SU-DHL-6 (cell line): ENCODE measurements around the gene TSPAN6.

Source experiments
- H2AFZ ChIP-seq: fragments of 200-600 bp; sonication (generic); 2 replicates; pipeline ENCODE4 v1.6.1; 2014; ENCODE audit warnings: low read depth, mild to moderate bottlenecking, moderate library complexity, mixed read lengths, antibody characterized with exemption, low read length; ENCODE audit not compliant: severe bottlenecking
- H3F3A ChIP-seq: fragments of 200-600 bp; shearing (Covaris generic); 2 replicates; pipeline ENCODE4 v1.6.0; 2016; ENCODE audit warnings: antibody characterized with exemption, mild to moderate bottlenecking; ENCODE audit not compliant: insufficient read depth
- H3K27ac ChIP-seq: fragments of 200-600 bp; sonication (generic); 2 replicates; pipeline ENCODE4 v1.5.1; 2016; ENCODE audit warnings: low read depth, mild to moderate bottlenecking, low read length, moderate library complexity, mixed read lengths
- H3K27me3 ChIP-seq: fragments of 200-600 bp; sonication (generic), shearing (Covaris generic); 2 replicates; pipeline ENCODE4 v1.6.0; 2014; ENCODE audit warnings: mild to moderate bottlenecking, low read length
- H3K36me3 ChIP-seq: fragments of 200-600 bp; sonication (generic); 2 replicates; pipeline ENCODE4 v1.6.1; 2014; ENCODE audit warnings: mild to moderate bottlenecking, low read length, mixed read lengths
- H3K4me2 ChIP-seq: fragments of 300-600, 200-600 bp; shearing (Covaris generic), sonication (generic); 2 replicates; pipeline ENCODE4 v1.6.0; 2014; ENCODE audit warnings: low read length, low read depth, mild to moderate bottlenecking; ENCODE audit not compliant: poor library complexity, severe bottlenecking
- H3K4me3 ChIP-seq: fragments of 200-600 bp; sonication (generic); 2 replicates; pipeline ENCODE4 v1.5.1; 2014; ENCODE audit warnings: antibody characterized with exemption, low read length, mild to moderate bottlenecking, mixed read lengths; ENCODE audit not compliant: insufficient read depth, poor library complexity, severe bottlenecking
- H3K79me2 ChIP-seq: fragments of 200-600 bp; sonication (generic); 2 replicates; pipeline ENCODE4 v1.6.1; 2014; ENCODE audit warnings: mild to moderate bottlenecking, low read length, moderate library complexity; ENCODE audit not compliant: insufficient read depth
- H3K9ac ChIP-seq: fragments of 200-600 bp; sonication (generic); 2 replicates; pipeline ENCODE4 v1.7.0; 2014; ENCODE audit warnings: mild to moderate bottlenecking, low read length
- H3K9me2 ChIP-seq: fragments of 200-600 bp; sonication (generic); replicated peaks from 2 replicates; pipeline ENCODE4 v1.6.1; 2014; ENCODE audit warnings: low read length; ENCODE audit not compliant: insufficient read depth
- H3K9me3 ChIP-seq: fragments of 200-600 bp; sonication (generic); 2 replicates; pipeline ENCODE4 v1.6.1; 2014; ENCODE audit warnings: low read length, mixed read lengths; ENCODE audit not compliant: insufficient read depth
- H4K20me1 ChIP-seq: fragments of 200-600 bp; sonication (generic); 2 replicates; pipeline ENCODE4 v1.6.1; 2014; ENCODE audit warnings: low read depth, mild to moderate bottlenecking, antibody characterized with exemption, low read length, moderate library complexity, mixed read lengths
- CTCF ChIP-seq: fragments of 200-600 bp; sonication (generic); IDR thresholded peaks from one replicate; pipeline ENCODE4 v1.5.1; 2017; ENCODE audit warnings: antibody characterized with exemption, mild to moderate bottlenecking, low read length, moderate library complexity; ENCODE audit not compliant: insufficient read depth, poor library complexity, severe bottlenecking
- EZH2phosphoT487 ChIP-seq: fragments of 200-600 bp; sonication (generic), shearing (Covaris generic); conservative IDR thresholded peaks from 2 replicates; pipeline ENCODE4 v1.6.1; 2018; ENCODE audit warnings: mild to moderate bottlenecking, antibody characterized with exemption, low read length, moderate library complexity, mixed read lengths

TSPAN6 gene

DNA sequence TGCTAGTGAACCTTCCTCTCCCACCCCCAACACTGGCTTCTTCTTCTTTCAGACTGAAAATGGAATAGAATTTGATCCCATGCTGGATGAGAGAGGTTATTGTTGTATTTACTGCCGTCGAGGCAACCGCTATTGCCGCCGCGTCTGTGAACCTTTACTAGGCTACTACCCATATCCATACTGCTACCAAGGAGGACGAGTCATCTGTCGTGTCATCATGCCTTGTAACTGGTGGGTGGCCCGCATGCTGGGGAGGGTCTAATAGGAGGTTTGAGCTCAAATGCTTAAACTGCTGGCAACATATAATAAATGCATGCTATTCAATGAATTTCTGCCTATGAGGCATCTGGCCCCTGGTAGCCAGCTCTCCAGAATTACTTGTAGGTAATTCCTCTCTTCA lies 37.1 kb downstream of the TSPAN6 start:
- no peak overlapping the region for H2AFZ ChIP-seq
- H3K36me3 ChIP-seq, result no peaks in the 10 kb centered on the region
- H3K9me2 ChIP-seq, result no peaks in the 10 kb centered on the region
- H3K27me3 ChIP-seq, result no peaks in the 10 kb centered on the region
- no peak overlapping the region for H3K4me3 ChIP-seq
- H4K20me1 ChIP-seq, result no peaks in the 10 kb centered on the region
- TF ChIP-seq CTCF (no peak), EZH2phosphoT487 (no peak)
- no peak overlapping the region for H3K4me2 ChIP-seq
- no peak overlapping the region for H3K27ac ChIP-seq
- no peaks in the 10 kb centered on the region for H3F3A ChIP-seq
- no peaks in the 10 kb centered on the region for H3K79me2 ChIP-seq
- no peak overlapping the region for H3K9ac ChIP-seq
- H3K9me3 ChIP-seq, result no peaks in the 10 kb centered on the region

DNA sequence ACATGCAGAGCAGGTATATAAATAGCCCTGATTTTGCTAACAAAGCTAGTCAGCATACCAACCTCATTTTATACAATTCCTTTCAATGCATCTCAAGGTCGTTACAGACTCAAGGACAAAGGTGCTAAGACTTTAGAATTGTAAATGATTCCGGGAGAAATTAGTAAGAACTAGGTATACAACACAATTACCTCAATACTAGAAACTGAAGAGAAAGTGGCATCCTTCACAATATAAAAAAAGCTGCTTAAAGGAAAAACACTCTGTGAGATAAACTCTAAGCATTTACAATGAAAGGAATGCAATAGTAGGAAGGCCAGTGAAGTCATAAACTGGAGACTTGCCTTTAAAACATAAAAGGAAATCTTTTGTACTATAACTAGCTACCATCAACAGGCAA lies 40.0 kb downstream of the TSPAN6 start:
- Histone ChIP-seq H3K27ac (no peak overlapping the region), H3K4me3 (no peak overlapping the region), H4K20me1 (no peaks in the 10 kb centered on the region), H3K9ac (no peak overlapping the region), H3K27me3 (no peaks in the 10 kb centered on the region), H3K4me2 (no peak overlapping the region), H3K79me2 (no peaks in the 10 kb centered on the region), H3F3A (no peaks in the 10 kb centered on the region), H3K36me3 (no peaks in the 10 kb centered on the region), H3K9me3 (no peaks in the 10 kb centered on the region), H2AFZ (no peak overlapping the region), H3K9me2 (no peaks in the 10 kb centered on the region)
- TF ChIP-seq EZH2phosphoT487, result no peak
- no peak for TF ChIP-seq CTCF

DNA sequence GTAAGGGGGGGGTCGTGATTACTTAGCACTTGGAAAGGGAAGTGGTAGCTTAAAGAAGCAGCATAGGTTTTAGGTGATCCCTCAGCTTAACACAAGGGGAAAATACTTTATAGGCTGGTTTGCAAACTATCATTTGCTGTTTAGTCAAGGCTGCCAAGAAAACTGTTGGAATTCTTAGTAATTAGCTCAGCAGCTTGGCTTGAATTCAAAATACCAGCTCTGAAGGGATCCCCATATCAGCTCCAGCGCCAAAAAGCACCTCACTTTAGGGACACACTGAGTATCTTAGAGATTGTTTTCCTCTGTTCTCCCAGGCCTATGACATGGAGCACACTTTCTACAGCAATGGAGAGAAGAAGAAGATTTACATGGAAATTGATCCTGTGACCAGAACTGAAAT lies 43.0 kb downstream of the TSPAN6 start:
- H3K4me2 ChIP-seq, result no peak overlapping the region
- no peaks in the 10 kb centered on the region for H4K20me1 ChIP-seq
- H3K9me2 ChIP-seq, result no peaks in the 10 kb centered on the region
- no peak overlapping the region for H3K9ac ChIP-seq
- no peak overlapping the region for H3K27ac ChIP-seq
- H3K4me3 ChIP-seq, result no peak overlapping the region
- TF ChIP-seq EZH2phosphoT487, result no peak
- no peak for TF ChIP-seq CTCF
- no peaks in the 10 kb centered on the region for H3F3A ChIP-seq
- H3K79me2 ChIP-seq, result no peaks in the 10 kb centered on the region
- no peak overlapping the region for H2AFZ ChIP-seq
- no peaks in the 10 kb centered on the region for H3K27me3 ChIP-seq
- no peaks in the 10 kb centered on the region for H3K36me3 ChIP-seq
- no peaks in the 10 kb centered on the region for H3K9me3 ChIP-seq

DNA sequence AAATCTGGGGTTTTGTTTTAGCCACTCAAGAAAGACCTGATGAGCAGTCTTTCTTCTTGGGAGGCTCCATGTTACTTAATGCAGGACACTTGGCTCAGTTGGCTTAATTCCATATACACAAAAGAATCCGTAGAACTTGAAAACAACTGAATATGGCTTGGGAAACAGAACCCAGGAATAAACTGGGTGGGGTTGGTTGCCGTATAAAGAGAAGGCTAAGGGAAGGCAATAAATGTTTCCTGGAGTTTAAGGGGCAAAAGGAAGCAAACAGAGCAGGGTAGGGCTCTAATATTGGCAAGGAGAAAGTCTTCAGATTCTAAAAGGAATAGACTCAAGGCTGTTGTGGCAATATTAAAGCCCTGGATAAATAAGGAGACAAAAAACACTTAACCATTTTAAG lies 43.5 kb downstream of the TSPAN6 start:
- H3K27me3 ChIP-seq, result no peaks in the 10 kb centered on the region
- no peaks in the 10 kb centered on the region for H3K79me2 ChIP-seq
- no peak overlapping the region for H3K9ac ChIP-seq
- no peak overlapping the region for H3K4me3 ChIP-seq
- TF ChIP-seq CTCF (no peak), EZH2phosphoT487 (no peak)
- no peak overlapping the region for H2AFZ ChIP-seq
- no peaks in the 10 kb centered on the region for H4K20me1 ChIP-seq
- no peaks in the 10 kb centered on the region for H3K36me3 ChIP-seq
- no peaks in the 10 kb centered on the region for H3K9me2 ChIP-seq
- no peak overlapping the region for H3K4me2 ChIP-seq
- no peaks in the 10 kb centered on the region for H3K9me3 ChIP-seq
- H3K27ac ChIP-seq, result no peak overlapping the region
- H3F3A ChIP-seq, result no peaks in the 10 kb centered on the region
